D341Med (cell line): ENCODE measurements around the gene EIF3B.
A peak's percentile ranks its signal among the peaks of the same experiment; 100 is the strongest.
"Not testable (repeated sequence)": the region's sequence is repeated elsewhere in the genome, so short reads cannot be mapped to it uniquely, and the experiment has no call there.

Source experiments
- DNase-seq: peaks from one replicate; pipeline ENCODE4 v3.0.0; 2012; ENCODE audit warnings: low spot score

EIF3B gene

DNA sequence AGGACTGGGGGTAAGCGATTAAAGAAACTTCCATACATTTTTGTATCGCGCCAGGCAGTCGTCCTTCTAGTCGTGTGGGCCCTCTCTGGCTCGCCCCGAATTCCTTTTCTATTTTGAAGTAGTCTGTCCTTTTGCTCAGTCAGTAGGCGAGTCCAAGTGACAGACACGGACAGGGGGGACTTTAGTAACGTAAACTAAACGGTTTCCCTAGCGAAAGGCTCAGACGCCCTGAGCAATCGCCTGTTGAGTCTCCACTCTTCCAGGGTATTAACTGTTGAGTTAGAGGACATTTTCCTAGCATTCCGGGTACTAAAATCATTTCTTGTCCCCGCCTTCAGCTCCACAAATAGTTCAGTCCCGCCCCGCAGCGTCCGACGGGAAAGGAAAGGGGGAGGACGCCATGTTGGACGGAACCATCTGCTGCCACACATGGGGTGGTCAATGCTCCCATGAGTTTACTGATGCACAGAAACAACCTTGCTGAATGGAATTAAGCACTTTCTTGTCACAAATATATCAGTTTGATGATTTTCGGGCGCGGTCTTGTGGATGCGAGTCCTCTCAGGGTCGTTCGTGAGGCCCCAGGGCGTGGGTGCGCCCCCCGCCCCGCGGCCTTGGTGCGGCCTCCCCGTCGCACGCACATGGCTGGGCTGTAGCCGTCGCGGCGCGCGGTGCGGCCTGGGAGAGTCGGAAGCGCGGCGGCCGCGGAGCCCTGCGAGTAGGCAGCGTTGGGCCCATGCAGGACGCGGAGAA lies at the start of gene EIF3B:
TSS of gene EIF3B (plus strand) at position 642 of the 753 bp plus-strand sequence. CDS start at position 737, 95 bp downstream.
- DNase-seq: peak; percentile 96

DNA sequence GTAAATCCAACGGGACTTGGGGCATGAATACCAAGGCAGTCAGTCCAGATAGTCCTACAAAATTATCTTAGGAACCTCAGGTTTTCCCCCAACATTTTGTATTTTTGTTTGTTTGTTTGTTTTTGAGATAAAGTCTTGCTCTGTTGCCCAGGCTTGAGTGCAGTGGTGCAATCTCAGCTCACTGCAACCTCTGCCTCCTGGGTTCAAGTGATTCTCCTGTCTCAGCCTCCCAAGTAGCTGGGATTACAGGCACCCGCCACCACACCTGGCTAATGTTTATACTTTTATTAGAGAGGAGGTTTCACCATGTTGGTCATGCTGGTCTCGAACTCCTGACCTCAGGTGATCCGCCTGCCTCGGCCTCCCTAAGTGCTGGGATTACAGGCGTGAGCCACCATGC lies 49.4 kb upstream of the EIF3B start:
- DNase-seq: not testable (repeated sequence)

DNA sequence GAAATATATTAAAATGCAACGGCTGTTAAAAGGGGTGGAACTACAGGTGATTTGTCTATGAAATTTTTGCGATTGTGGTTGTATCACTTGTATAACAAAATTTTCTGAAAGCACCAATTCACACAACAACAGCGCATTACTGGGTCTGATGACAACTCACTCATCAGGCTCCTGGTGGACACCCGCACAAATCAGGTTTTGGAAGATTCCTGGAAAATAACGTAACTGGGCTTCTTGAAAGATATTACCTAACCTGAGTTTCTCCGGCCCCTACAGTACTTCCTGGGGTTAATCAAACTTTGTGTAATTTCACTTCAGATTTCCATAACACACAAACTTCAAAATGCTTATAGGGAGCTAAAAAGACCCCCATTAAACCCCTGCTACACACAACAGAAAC lies 47.9 kb upstream of the EIF3B start:
- no peak for DNase-seq

DNA sequence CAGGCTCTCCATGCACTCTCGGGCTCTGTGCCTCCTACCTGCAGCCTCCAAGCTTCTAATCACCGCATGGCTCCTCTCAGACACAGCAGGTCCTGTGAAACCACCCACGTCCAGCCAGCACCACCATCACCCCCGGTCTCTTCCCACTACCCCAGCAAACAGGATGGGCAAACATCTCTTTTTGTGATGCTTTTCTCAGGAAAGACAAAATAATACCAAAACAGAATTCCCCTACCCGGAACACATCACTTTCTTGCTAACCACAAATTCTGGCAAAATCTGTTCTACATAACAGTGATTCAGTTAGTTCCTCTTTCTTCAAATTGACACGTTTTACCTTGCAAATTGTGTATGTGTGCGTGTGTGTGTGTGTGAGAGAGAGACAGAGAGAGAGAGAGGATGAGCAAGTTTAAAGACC lies 46.9 kb upstream of the EIF3B start:
- peak; percentile 14 for DNase-seq

DNA sequence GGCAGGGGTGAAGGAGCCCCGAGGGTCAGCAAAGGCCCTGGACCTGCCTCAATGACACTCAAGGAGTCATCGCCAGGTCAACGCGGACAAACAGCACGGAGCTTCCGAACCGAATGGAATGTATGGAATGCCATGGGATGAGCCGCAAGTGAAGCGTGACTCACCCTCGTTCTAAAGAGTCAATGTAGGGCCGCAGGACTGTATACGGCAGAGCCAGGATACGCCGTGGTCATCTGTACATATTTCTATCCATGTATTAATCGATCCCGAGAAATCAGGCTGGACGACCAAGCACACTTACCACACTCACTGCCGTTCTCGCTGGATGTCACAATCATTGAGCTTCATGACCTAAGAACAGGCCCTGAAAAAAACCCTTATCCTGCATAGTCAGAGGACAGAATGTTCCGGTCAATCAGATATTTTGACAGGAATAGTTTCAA lies 44.7 kb upstream of the EIF3B start:
- no peak for DNase-seq

DNA sequence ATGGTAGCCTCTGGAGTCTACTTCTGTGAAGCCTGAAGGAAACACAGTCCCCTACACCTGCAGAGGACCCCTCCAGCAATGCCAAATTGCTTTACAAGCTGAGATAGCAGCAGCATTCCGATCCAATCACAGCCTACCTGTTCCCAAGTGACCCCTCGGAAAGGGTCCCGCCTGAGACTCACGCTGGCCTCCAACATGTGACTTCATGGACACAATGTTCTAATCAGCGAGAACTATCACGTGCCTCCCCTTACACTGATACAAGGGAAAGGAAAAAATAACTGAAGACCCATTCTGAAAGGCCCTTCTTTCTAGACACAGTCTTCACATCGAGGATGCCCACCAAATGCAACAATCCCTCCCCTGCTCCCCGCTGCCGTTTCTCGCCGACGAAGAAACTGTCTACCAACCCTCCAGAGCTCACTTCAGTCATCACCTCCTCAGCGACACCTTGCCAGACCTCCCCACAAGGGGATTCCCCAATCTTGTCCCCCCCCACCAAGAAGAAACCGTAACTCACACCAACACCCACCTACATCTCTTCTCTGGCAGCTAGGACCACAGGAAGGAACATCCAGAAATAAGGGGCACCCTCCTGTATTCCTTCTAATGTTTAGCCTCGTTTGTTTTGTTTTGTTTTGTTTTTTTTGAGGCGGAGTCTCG lies 42.2 kb upstream of the EIF3B start:
- DNase-seq: peak; percentile 4

DNA sequence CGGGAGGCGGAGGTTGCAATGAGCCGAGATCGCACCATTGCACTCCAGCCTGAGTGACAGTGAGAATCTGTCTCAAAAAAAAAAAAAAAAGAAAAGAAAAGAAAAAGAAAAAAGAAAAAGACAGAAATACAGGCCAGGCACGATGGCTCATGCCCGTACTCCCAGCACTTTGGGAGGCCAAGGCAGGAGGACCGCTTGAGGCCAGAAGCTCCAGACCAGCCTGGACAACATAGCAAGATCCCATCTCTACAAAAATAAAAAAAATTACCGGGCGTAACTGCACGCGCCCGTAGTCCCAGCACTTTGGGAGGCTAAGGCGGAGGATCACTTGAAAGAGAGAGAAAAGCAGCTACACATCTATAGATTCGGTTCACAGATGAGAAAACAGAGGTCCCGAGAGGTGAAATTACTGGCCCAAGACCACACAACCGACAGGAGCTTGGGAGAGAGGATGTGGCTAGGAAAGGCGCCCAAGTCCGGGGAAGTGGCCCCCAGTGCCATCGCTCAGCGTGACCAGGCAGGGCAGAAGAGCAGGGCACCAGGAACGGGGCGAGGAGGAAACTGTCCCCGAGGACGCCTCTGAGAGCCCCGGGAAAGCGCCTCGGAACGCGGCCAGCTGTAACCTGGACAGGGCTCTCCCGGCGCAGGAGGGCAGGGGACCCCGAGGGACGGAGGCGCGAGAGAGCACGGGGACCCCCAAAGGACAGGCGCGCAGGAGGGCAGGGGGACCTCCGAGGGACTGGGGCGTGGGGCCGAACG lies 41.0 kb upstream of the EIF3B start:
- no peak for DNase-seq

DNA sequence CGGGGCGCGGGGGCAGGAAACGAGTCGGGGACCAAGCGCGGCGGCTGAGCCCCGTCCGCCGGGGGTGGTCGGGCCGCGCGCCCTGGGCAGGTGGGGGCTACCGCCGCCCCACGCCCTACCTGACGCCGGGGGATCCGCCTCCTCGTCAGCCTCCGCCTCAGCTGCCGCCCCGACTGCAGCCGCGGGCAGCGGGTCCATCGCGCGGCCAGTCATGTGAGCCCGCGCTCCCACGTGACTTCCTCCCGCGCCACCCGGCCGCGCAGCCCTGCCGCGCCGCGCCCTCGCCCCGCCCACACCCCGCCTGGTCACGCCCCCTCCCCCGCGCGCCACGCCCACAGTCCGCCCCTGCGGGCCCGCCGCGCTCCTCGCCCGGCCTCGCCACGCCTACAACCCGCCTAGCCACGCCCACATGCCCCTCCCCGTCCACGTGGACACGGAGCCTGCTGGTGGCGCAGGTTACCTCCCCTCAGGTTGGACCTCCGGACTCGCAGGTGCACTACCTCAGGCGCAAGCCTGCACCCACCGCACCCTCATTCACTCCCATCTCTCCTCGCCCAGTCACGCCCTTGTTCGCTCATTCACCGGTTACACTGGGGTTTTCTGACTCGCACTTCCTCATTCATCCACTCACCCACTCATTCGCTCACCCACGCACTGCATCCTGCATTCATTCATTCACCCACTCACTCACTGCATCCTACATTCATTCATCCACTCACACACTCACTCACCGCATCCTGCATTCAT lies 40.2 kb upstream of the EIF3B start, which contains the start of gene SNX8:
TSS of gene SNX8 (minus strand) at position 233 of the 747 bp plus-strand sequence. CDS start at position 213, 20 bp downstream.
- DNase-seq: peak; percentile 100

DNA sequence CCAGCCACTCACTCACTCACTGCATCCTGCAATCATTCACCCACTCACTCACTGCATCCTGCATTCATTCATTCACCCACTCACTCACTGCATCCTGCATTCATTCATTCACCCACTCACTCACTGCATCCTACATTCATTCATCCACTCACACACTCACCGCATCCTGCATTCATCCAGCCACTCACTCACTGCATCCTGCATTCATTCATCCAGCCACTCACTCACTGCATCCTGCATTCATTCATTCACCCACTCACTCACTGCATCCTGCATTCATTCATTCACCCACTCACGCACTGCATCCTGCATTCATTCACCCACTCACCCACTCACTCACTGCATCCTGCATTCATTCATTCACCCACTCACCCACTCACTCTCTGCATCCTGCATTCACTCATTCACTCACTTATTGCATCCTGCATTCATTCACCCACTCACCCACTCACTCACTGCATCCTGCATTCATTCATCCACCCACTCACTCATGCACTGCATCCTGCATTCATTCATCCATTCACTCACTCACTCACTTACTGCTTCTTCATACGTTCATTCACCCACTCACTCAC lies 39.6 kb upstream of the EIF3B start:
- DNase-seq: not testable (repeated sequence)

DNA sequence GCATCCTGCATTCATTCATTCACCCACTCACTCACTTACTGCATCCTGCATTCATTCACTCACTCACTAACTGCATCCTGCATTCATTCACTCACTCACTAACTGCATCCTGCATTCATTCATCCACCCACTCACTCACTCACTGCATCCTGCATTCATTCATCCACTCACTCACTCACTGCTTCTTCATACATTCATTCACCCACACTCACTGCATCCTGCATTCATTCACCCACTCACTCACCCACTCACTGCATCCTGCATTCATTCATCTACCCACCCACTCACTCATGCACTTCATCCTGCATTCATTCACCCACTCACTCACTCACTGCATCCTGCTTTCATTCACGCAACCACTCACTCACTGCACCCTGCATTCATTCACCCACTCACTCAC lies 38.8 kb upstream of the EIF3B start:
- DNase-seq: no peak

DNA sequence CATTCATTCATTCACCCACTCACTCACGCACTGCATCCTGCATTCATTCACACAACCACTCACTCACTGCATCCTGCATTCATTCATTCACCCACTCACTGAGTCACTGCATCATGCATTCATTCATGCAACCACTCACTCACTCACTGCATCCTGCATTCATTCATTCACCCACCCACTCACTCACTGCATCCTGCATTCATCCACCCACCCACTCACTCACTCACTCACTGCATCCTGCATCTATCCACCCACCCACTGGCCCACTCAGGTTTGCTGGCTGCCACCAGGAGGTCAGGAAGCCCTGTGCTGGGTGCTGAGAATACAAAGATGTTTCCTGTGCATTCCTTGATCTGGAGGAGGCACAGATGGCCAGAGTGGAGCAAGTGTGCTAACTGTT lies 38.0 kb upstream of the EIF3B start:
- DNase-seq: no peak

DNA sequence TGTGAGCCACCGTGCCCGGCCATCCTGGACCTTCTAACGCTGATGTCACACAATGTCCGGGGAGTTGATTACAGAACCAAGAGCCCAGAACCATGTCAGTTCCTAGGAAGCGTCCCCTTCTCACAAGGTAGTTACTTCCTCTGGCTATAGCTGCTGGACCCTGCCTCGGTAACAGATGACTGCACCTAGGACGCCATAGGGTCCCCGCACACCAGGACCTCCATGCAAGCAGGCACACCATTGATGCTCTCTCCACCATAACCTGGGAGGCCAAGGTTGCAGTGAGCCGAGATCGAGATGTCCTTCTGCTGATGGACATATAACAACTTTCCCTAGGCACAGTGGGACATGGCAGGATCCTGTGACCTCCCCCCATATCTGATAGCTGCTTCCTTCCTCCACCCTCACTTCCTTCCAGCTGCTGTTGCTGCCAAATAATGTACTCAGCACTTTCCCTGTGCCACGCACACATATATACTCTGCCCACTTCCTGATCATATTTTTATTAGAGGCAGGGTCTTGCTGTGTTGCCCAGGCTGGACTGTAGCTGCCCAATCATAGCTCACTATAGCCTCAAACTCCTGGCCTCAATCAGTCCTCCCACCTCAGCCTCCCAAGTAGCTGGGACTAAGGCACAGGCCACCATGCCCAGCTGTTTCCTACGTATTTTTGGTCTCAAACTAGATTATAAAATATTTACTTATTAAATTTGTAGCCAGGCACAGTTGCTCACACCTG lies 36.9 kb upstream of the EIF3B start:
- DNase-seq: no peak

DNA sequence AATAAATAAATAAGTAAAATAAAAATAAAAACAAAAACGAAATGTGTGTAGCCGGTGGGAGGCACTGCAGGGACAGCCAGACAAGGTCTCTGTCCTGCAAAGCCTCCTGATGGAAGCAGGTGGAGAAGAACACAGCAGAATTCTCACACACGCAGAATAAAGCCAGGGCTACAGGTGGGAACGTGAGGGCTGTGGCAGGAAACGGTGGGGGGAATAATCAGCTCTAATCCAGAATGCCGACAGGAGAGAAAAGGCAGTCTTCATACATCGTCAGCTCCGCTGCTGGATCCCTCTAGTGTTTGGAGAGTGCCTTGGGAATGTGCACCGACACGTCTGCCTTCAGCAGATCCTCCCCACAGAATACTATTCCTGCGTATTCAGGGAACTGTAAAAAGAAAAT lies 33.6 kb upstream of the EIF3B start:
- peak; percentile 63 for DNase-seq

DNA sequence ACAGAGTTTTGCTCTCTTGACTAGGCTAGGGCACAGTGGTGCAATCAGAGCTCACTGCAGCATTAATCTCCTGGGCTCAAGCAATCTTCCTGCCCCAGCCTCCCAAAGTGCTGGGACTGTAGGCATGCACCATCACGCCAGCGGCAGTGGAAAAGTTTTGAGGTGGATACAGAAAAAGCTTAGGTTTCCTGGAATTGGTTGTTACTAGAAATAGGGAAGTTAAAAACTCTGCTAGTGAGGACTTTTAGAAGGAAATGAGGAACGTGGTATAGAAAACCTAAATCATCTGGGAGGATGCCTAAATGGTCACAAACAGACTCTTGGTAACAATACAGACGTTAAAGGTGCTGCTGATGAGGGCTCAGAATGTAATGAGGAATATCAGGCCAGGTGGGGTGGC lies 29.5 kb upstream of the EIF3B start:
- DNase-seq: no peak

DNA sequence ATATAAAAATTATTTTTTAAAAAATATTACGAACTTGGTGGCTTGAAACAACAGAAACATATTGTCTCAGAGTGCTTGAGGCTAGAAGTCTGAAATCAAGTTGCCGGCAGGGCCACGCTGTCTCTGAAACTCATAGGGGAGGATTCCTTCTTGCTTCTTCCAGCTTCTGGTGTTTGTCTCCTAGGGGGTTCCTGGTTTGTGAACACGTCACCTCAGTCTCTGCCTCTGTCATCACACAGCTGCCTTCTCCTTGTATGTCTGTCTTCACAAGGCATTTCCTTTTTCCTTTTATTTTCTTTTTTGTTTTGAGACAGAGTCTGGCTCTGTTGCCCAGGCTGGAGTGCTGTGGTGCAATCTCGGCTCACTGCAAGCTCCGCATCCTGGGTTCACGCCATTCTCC lies 27.7 kb upstream of the EIF3B start:
- DNase-seq: no peak

DNA sequence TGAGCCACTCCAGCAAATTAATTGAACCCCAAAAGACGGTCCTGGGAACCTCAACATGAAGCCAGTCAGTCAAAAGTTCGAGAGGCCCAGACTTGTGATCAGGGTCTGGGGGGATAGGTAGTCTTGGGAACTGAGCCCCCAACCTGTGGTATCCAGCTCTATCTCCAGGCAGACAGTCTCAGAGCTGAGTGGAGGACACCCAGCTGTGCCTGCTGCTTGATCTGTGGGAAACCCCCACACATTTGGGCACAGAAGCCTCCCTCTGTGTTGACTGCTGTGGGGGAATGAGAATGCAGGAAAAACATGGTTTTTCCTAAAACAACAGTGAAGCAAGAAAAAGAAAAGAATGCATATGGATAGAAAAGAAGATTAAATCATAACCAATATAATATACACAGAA lies 24.1 kb upstream of the EIF3B start:
- no peak for DNase-seq

DNA sequence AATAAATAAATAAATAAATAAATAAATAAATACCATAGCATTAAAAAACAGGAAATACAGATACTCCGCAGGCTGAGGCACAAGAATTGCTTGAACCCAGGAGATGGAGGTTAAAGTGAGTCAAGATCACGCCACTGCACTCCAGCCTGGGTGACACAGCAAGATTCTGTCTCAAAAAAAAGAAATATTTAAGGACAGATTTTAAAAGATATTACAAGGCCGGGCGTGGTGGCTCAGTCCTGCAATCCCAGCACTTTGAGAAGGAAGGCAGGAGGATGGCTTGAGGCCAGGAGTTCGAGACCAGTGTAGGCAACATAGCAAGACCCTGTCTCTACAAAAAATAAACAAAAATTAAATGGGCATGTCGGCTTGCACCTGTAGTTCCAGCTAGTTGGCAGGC lies 22.9 kb upstream of the EIF3B start:
- DNase-seq: no peak

DNA sequence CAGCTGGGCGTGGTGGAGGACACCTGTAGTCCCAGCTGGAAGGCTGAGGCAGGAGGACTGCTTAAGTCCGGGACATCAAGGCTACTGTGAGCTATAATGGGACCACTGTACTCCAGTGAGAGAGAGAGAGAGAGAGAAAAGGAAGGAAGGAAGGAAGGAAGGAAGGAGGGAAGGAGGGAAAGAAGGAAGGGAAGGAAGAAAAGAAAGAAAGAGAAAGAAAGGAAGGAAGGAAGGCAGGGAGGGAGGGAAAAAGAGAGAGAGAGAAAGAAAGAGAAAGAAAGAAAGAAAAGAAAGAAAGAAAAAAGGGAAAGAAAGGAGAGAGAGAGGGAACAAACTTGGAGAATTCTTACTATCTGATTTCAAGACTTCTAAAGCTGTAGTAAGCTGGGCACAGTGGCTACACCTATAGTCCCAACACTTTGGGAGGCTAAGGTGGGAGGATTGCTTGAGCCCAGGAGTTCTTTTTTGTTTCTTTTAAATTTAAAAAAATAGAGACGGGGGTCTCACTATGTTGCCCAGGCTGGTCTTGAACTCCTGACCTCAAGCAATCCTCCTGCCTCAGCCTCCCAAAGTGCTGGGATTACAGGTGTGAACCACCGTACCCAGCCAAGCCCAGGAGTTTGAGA lies 21.9 kb upstream of the EIF3B start:
- not testable (repeated sequence) for DNase-seq

DNA sequence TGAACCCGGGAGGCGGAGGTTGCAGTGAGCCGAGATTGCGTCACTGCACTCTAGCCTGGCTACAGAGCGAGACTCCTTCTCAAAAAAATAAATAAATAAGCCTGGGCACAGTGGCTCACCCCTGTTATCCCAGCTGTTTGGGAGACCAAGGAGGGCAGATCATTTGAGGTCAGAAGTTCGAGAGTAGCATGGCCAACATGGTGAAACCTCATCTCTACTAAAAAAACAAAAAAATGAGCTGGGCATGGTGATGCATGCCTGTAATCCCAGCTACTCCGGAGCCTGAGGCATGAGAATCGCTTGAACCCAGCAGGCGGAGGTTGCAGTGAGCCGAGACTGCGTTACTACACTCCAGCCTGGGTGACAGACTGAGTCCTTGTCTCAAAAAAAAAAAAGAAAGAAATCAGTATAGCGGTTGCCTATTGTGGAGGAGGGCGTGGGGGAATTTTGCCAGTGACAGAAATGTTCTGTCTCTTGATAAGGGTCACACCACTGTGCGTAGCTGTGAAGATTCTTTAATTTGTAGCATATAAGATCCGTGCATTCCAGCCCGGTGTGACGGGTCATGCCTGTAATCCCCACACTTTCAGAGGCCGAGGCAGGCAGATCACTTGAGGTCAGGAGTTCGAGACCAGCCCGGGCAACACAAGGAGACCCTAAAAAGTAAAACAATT lies 17.9 kb upstream of the EIF3B start:
- DNase-seq: no peak
